Neural progenitor cell (in vitro differentiated cells): Measurements from ENCODE around the gene ABHD11. TPM values are rescaled to one million over a fixed set of nuclear protein-coding genes. Genes with fewer than 3 reads are reported as not detected.

ENCODE experiments used
- DNase-seq: peaks from one replicate; pipeline ENCODE4 v3.0.0-alpha.2; 2016; ENCODE audit warnings: low spot score
- H2AFZ ChIP-seq: fragments of 200-600 bp; sonication (generic); replicated peaks from 2 replicates; pipeline ENCODE4 v1.6.1; 2016; ENCODE audit warnings: antibody characterized with exemption
- H3F3A ChIP-seq: fragments of 200-600 bp; sonication (generic); 2 replicates; pipeline ENCODE4 v1.6.1; 2016; ENCODE audit warnings: antibody characterized with exemption, low read depth
- H3K27ac ChIP-seq: fragments of 200-600 bp; sonication (generic); 2 replicates; pipeline ENCODE4 v1.5.1; 2016; ENCODE audit warnings: mild to moderate bottlenecking
- H3K27me3 ChIP-seq: fragments of 200-600 bp; sonication (generic); 2 replicates; pipeline ENCODE4 v1.6.1; 2016; ENCODE audit warnings: mild to moderate bottlenecking, moderate library complexity
- H3K36me3 ChIP-seq: fragments of 200-600 bp; sonication (generic); 2 replicates; pipeline ENCODE4 v1.5.1; 2016
- H3K4me1 ChIP-seq: fragments of 200-600 bp; sonication (generic); 2 replicates; pipeline ENCODE4 v1.6.1; 2016; ENCODE audit warnings: mixed run types
- H3K4me2 ChIP-seq: fragments of 200-600 bp; sonication (generic); 2 replicates; pipeline ENCODE4 v1.6.1; 2016
- H3K4me3 ChIP-seq: fragments of 200-600 bp; sonication (generic); 2 replicates; pipeline ENCODE4 v1.5.1; 2016
- H3K79me2 ChIP-seq: fragments of 200-600 bp; sonication (generic); 2 replicates; pipeline ENCODE4 v1.6.1; 2016; ENCODE audit warnings: low read depth
- H3K9ac ChIP-seq: fragments of 200-600 bp; sonication (generic); 2 replicates; pipeline ENCODE4 v1.6.1; 2016
- H3K9me3 ChIP-seq: fragments of 200-600 bp; sonication (generic); 2 replicates; pipeline ENCODE4 v1.5.1; 2016; ENCODE audit warnings: low read depth
- H4K20me1 ChIP-seq: fragments of 200-600 bp; sonication (generic); 2 replicates; pipeline ENCODE4 v1.6.1; 2016; ENCODE audit warnings: low read depth
- H3K27ac Mint-ChIP-seq: 3 replicates; pipeline ENCODE4 v1.8.0; 2021; ENCODE audit warnings: mixed read lengths
- H3K27me3 Mint-ChIP-seq: 2 replicates; pipeline ENCODE4 v1.8.0; 2022; ENCODE audit warnings: low read depth, mild to moderate bottlenecking, inconsistent platforms, moderate library complexity, mixed read lengths; ENCODE audit not compliant: insufficient read depth
- H3K36me3 Mint-ChIP-seq: 3 replicates; pipeline ENCODE4 v1.8.0; 2021; ENCODE audit warnings: mixed read lengths
- H3K4me1 Mint-ChIP-seq: 3 replicates; pipeline ENCODE4 v1.8.0; 2021; ENCODE audit warnings: mixed read lengths
- H3K4me3 Mint-ChIP-seq: 3 replicates; pipeline ENCODE4 v1.8.0; 2021; ENCODE audit warnings: mild to moderate bottlenecking, moderate library complexity, mixed read lengths
- H3K9me3 Mint-ChIP-seq: 3 replicates; pipeline ENCODE4 v1.8.0; 2020; ENCODE audit warnings: mixed read lengths
- CTCF ChIP-seq: fragments of 200-600 bp; sonication (generic); IDR thresholded peaks from 2 replicates; pipeline ENCODE4 v1.5.1; 2017; ENCODE audit warnings: antibody characterized with exemption, mild to moderate bottlenecking
- EZH2 ChIP-seq: fragments of 200-600 bp; sonication (generic); IDR thresholded peaks from 2 replicates; pipeline ENCODE4 v1.6.1; 2017; ENCODE audit warnings: antibody characterized with exemption, mild to moderate bottlenecking, moderate library complexity
- EZH2phosphoT487 ChIP-seq: fragments of 200-600 bp; sonication (generic); IDR thresholded peaks from 2 replicates; pipeline ENCODE4 v1.6.1; 2017; ENCODE audit warnings: antibody characterized with exemption
- total RNA-seq: library from RNA; depleted of rRNA; stranded (reverse); fragments of >200 nt; gene quantifications from 2 replicates; pipeline ENCODE4 v1.2.3, GENCODE V29; 2015; ENCODE audit warnings: low replicate concordance

Gene ABHD11
- total RNA-seq, 1 donor from 2014 or later: 9.3 TPM

GRCh38 chr7:73700069-73700423 is 38.6 kb downstream of the ABHD11 start:
- Histone ChIP-seq H3K4me2 (no peak overlapping the region), H3K4me1 (peaks cover 9% of the 10 kb centered on the region), H4K20me1 (peaks cover 18% of the 10 kb centered on the region), H3K27ac (no peak overlapping the region), H3K36me3 (no peaks in the 10 kb centered on the region), H3K27me3 (no peaks in the 10 kb centered on the region), H2AFZ (no peak overlapping the region), H3K9ac (no peak overlapping the region), H3K4me3 (no peak overlapping the region), H3F3A (peaks cover 16% of the 10 kb centered on the region), H3K79me2 (no peaks in the 10 kb centered on the region), H3K9me3 (no peaks in the 10 kb centered on the region)
- Mint-ChIP-seq H3K36me3 (peaks cover 15% of the 10 kb centered on the region), H3K4me3 (no peak overlapping the region), H3K27ac (no peak overlapping the region), H3K4me1 (peaks cover 16% of the 10 kb centered on the region), H3K9me3 (no peaks in the 10 kb centered on the region), H3K27me3 (peaks cover 9% of the 10 kb centered on the region)
- TF ChIP-seq EZH2phosphoT487 (no peak), CTCF (no peak), EZH2 (no peak)
- DNase-seq: no peak

DNA sequence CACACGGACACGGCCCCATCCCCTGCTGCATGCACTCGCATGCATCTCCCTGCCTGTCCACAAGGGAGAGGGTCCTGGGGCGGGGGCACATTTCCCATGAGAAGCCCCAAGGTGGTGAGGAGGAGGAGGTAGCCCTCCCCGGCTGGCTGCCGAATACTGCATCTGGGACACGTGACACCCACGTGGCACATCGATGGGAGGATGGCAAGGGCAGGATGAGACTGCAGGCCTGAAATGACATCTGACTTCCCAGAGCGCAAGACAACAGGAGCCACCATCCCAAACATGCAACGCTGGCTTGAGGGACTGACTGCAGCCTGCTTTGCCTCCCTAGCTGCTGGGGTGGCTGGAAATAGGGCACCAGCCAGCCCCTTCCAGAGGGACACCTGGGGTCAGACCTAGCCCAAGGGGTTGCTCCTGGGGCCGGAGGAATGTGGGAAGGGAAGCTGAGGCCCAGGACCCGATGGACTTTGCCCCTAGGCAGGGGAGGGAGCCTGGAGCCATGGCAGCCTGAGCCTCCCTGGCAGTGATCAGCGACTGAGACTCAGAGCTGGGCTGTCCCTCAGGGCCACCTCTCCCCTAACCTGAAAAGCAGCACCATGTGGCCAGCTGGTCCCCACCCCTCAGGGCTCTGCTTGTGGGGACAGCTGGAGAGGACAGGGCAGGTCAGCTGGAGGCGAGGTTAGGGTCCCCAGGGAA is 39.1 kb downstream of the ABHD11 start:
- H3K27ac ChIP-seq: no peak overlapping the region
- H3K4me1 Mint-ChIP-seq: peaks cover 16% of the 10 kb centered on the region
- H3F3A ChIP-seq: peaks cover 16% of the 10 kb centered on the region
- H3K36me3 Mint-ChIP-seq: peaks cover 17% of the 10 kb centered on the region
- no peak overlapping the region for H3K4me3 ChIP-seq
- H3K79me2 ChIP-seq: no peaks in the 10 kb centered on the region
- H3K36me3 ChIP-seq: no peaks in the 10 kb centered on the region
- H3K4me3 Mint-ChIP-seq: no peak overlapping the region
- no peak for DNase-seq
- peaks cover 12% of the 10 kb centered on the region for H4K20me1 ChIP-seq
- H3K27me3 ChIP-seq: no peaks in the 10 kb centered on the region
- H3K9ac ChIP-seq: no peak overlapping the region
- no peaks in the 10 kb centered on the region for H3K9me3 ChIP-seq
- no peaks in the 10 kb centered on the region for H3K9me3 Mint-ChIP-seq
- no peak for TF ChIP-seq EZH2phosphoT487
- TF ChIP-seq EZH2: no peak
- TF ChIP-seq CTCF: no peak
- H2AFZ ChIP-seq: no peak overlapping the region
- H3K4me2 ChIP-seq: no peak overlapping the region
- peaks cover 9% of the 10 kb centered on the region for H3K4me1 ChIP-seq
- no peak overlapping the region for H3K27ac Mint-ChIP-seq
- peaks cover 9% of the 10 kb centered on the region for H3K27me3 Mint-ChIP-seq

GRCh38 chr7:73698410-73698809 is 40.2 kb downstream of the ABHD11 start:
- Histone ChIP-seq H3K79me2 (no peaks in the 10 kb centered on the region), H3K27ac (no peak overlapping the region), H3K4me3 (no peak overlapping the region), H3K4me2 (no peak overlapping the region), H3K27me3 (no peaks in the 10 kb centered on the region), H2AFZ (no peak overlapping the region), H3K9ac (no peak overlapping the region), H3K4me1 (peaks cover 3% of the 10 kb centered on the region), H3F3A (peaks cover 9% of the 10 kb centered on the region), H4K20me1 (peaks cover 4% of the 10 kb centered on the region), H3K36me3 (no peaks in the 10 kb centered on the region), H3K9me3 (no peaks in the 10 kb centered on the region)
- H3K27me3 Mint-ChIP-seq: peaks cover 9% of the 10 kb centered on the region
- no peaks in the 10 kb centered on the region for H3K9me3 Mint-ChIP-seq
- peaks cover 14% of the 10 kb centered on the region for H3K4me1 Mint-ChIP-seq
- no peak for DNase-seq
- H3K4me3 Mint-ChIP-seq: no peak overlapping the region
- no peak overlapping the region for H3K27ac Mint-ChIP-seq
- H3K36me3 Mint-ChIP-seq: peaks cover 21% of the 10 kb centered on the region
- TF ChIP-seq EZH2 (no peak), EZH2phosphoT487 (no peak), CTCF (no peak)
